Effector CD4-positive, alpha-beta T cell (primary cell): ENCODE data around the gene PXMP4.
"Not testable (repeated sequence)": the region's sequence is repeated elsewhere in the genome, so short reads cannot be mapped to it uniquely, and the experiment has no call there.

Source experiments
- DNase-seq: peaks from one replicate; pipeline ENCODE4 v3.0.0-alpha.2; 2020

The PXMP4 gene

GRCh38 chr20:33701629-33702450 lies 18.3 kb downstream of the PXMP4 start:
- DNase-seq = no peak

- DNase-seq = not testable (repeated sequence)
These were observed 19.2 kb downstream of the PXMP4 start for GRCh38 chr20:33700696-33701441.

- not testable (repeated sequence) for DNase-seq
These were observed 21.1 kb downstream of the PXMP4 start for GRCh38 chr20:33698966-33699365.

GRCh38 chr20:33697129-33697528 lies 23.0 kb downstream of the PXMP4 start:
- DNase-seq = no peak

GRCh38 chr20:33696448-33696847 lies 23.7 kb downstream of the PXMP4 start:
- DNase-seq = no peak

GRCh38 chr20:33694639-33695012 lies 25.5 kb downstream of the PXMP4 start:
- DNase-seq = no peak

GRCh38 chr20:33693741-33694638 lies 26.1 kb downstream of the PXMP4 start:
- DNase-seq = no peak

- DNase-seq = no peak
These were observed 26.8 kb downstream of the PXMP4 start for GRCh38 chr20:33693289-33693688.

- peak; percentile 43 for DNase-seq
These were observed 30.1 kb downstream of the PXMP4 start for GRCh38 chr20:33689973-33690372.

- no peak for DNase-seq
These were observed 30.6 kb downstream of the PXMP4 start for GRCh38 chr20:33689493-33689892.

- DNase-seq = no peak
These were observed 31.1 kb downstream of the PXMP4 start for GRCh38 chr20:33688938-33689424.

GRCh38 chr20:33687993-33688937 lies 31.8 kb downstream of the PXMP4 start:
- DNase-seq = no peak

- no peak for DNase-seq
These were observed 32.7 kb downstream of the PXMP4 start for GRCh38 chr20:33687370-33687915.

GRCh38 chr20:33686984-33687366 lies 33.1 kb downstream of the PXMP4 start:
- no peak for DNase-seq

GRCh38 chr20:33686100-33686983 lies 33.8 kb downstream of the PXMP4 start, which contains the start of gene E2F1:
E2F1 (minus strand) TSS chr20:33686385; CDS start chr20:33686264, 121 bp downstream.
- peak; percentile 91 for DNase-seq

- peak; percentile 25 for DNase-seq
These were observed 34.6 kb downstream of the PXMP4 start for GRCh38 chr20:33685328-33686099.

GRCh38 chr20:33684533-33685327 lies 35.4 kb downstream of the PXMP4 start:
- no peak for DNase-seq

- no peak for DNase-seq
These were observed 38.3 kb downstream of the PXMP4 start for GRCh38 chr20:33681728-33682353.
